Breast epithelium (tissue), 4 donors: ENCODE results near the gene PAM16. TPM values are rescaled to one million over a fixed set of nuclear protein-coding genes. Genes with fewer than 3 reads are reported as not detected.

Experiments
- DNase-seq, 2 donors: peaks; one replicate each; pipeline ENCODE4 v3.0.0-alpha.2; 2019; ENCODE audit warnings: low spot score in 2 of 2
- H3K27ac ChIP-seq, 2 donors: fragments of 200-600 bp; sonication (generic) in 1 of 2; one replicate each; pipeline ENCODE4 v1.5.1; 2016 to 2019; ENCODE audit warnings: mild to moderate bottlenecking in 1 of 2
- H3K27me3 ChIP-seq, 2 donors: fragments of 200-600 bp; sonication (generic) in 1 of 2; one replicate each; pipeline versions ENCODE4 v1.5.1 to v1.6.0; 2017 to 2019; ENCODE audit warnings: control low read depth in 1 of 2, mild to moderate bottlenecking in 1 of 2
- H3K36me3 ChIP-seq: fragments of 200-600 bp; one replicate; pipeline ENCODE4 v1.5.1; 2019
- H3K4me1 ChIP-seq, 2 donors: fragments of 200-600 bp; sonication (generic); one replicate each; pipeline ENCODE4 v1.5.1; 2016 to 2019; ENCODE audit warnings: control low read depth in 1 of 2
- H3K4me3 ChIP-seq, 3 donors: fragments of 200-600 bp; sonication (generic); 1 replicate in 2 of 3; 2 replicates in 1 of 3; pipeline ENCODE4 v1.5.1; 2016 to 2019; ENCODE audit warnings: mild to moderate bottlenecking in 3 of 3, moderate library complexity in 2 of 3
- H3K9me3 ChIP-seq, 2 donors: fragments of 200-600 bp; sonication (generic) in 1 of 2; one replicate each; pipeline ENCODE4 v1.5.1; 2016 to 2019; ENCODE audit warnings: control low read depth in 1 of 2
- POLR2A ChIP-seq: fragments of 450-650 bp; IDR thresholded peaks from one replicate; pipeline ENCODE4 v1.6.1; 2016; ENCODE audit warnings: antibody characterized with exemption, mild to moderate bottlenecking, moderate library complexity
- POLR2AphosphoS5 ChIP-seq, 3 donors: sonication (generic); formaldehyde crosslinking; IDR thresholded peaks; one replicate each; pipeline ENCODE4 v1.6.1; 2017; ENCODE audit warnings: antibody characterized with exemption in 3 of 3
- intact Hi-C: fragments of 100-400 bp; cut with DNase I; formaldehyde crosslinking; loops from one replicate; pipeline ENCODE4 v1.15.1; 2023; ENCODE audit warnings: low total_unique reads
- total RNA-seq, 3 donors: library from RNA; depleted of rRNA; stranded (reverse); fragments of >200 nt; gene quantifications; one replicate each; pipeline ENCODE4 v1.1.0, GENCODE V29; 2016
- TF ChIP-seq, protein P1 (sequence below), 3 donors: fragments of 450-650 bp; IDR thresholded peaks; one replicate each; pipeline ENCODE4 v1.5.1; 2016 to 2017; ENCODE audit warnings: antibody characterized with exemption in 3 of 3, mild to moderate bottlenecking in 3 of 3, moderate library complexity in 3 of 3

The PAM16 gene
- total RNA-seq, 3 donors from 2014 or later, result 24.9 to 52.4 (median 49.9) TPM

DNA sequence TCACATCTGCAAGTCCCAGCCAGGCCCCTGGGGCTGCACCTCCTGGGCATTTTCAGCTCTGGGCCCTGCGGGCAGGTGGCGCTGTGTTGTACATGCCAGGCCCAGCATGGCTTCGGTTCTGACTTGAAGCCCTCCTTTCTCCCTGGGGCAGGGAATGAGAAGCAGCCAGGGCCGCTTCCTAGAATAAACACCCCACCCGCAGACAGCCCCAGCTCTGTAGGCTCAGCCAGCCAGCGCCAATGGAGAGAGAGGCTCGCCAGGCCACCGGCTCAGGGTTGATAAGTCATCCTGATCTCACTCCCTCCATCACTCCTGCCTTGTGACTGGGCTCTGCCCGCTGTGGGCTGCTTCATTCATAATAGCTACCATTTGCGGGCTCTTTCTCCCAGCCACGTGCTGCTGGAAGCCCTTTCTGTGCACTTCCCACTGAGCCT is 41.3 kb downstream of the PAM16 start:
- Histone ChIP-seq H3K4me1 (peaks cover 0 to 9% of the 10 kb centered on the region in 2 donors), H3K36me3 (no peaks in the 10 kb centered on the region), H3K4me3 (no peak overlapping the region), H3K27ac (no peak overlapping the region), H3K9me3 (no peaks in the 10 kb centered on the region), H3K27me3 (no peaks in the 10 kb centered on the region)
- TF ChIP-seq POLR2AphosphoS5 (IDR thresholded peaks at IDR 0.05), result no peak
- TF ChIP-seq, protein P1, sequence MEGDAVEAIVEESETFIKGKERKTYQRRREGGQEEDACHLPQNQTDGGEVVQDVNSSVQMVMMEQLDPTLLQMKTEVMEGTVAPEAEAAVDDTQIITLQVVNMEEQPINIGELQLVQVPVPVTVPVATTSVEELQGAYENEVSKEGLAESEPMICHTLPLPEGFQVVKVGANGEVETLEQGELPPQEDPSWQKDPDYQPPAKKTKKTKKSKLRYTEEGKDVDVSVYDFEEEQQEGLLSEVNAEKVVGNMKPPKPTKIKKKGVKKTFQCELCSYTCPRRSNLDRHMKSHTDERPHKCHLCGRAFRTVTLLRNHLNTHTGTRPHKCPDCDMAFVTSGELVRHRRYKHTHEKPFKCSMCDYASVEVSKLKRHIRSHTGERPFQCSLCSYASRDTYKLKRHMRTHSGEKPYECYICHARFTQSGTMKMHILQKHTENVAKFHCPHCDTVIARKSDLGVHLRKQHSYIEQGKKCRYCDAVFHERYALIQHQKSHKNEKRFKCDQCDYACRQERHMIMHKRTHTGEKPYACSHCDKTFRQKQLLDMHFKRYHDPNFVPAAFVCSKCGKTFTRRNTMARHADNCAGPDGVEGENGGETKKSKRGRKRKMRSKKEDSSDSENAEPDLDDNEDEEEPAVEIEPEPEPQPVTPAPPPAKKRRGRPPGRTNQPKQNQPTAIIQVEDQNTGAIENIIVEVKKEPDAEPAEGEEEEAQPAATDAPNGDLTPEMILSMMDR (IDR thresholded peaks at IDR 0.05), result no peak
- no peak for TF ChIP-seq POLR2A
- no peak for DNase-seq
- intact Hi-C loops, result no loop called here

DNA sequence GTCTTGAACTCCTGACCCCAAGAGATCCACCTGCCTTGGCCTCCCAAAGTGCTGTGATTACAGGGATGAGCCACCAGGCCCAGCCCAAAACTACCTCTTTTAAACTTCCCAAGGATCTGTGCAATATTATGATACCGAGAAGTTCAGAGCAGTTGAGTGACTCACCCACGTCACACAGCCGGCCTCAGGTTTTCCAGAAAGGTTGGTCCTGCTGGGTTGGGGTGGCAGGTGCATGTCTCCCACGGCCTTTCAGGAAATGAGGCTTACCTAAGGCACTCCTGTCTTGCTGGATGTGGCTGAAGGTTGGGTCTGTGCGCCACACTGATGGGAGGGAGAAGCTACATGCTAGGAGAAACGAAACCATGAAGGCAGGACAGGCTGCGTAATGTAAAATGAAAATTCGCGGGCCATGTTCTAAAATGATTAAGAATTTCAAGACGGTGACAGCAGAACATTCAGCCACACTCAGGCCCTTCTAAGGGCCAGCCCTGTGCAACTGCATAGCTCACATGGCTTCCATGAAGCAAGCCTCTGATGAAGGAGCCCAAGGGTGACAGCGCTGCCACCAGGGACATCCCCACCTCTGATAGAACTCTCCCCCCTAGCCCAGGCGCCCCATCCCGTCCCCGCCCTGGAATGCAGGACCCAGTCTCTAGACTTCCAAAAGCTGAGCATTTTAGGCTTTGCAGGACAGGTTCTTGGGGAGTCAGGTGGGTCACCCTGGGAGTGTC is 41.9 kb downstream of the PAM16 start:
- TF ChIP-seq POLR2A (no peak), POLR2AphosphoS5 (IDR thresholded peaks at IDR 0.05) (no peak)
- TF ChIP-seq, protein P1 (IDR thresholded peaks at IDR 0.05), result no peak
- no peak for DNase-seq
- Histone ChIP-seq H3K4me1 (peaks cover 0 to 9% of the 10 kb centered on the region in 2 donors), H3K4me3 (no peak overlapping the region), H3K27me3 (no peaks in the 10 kb centered on the region), H3K9me3 (no peaks in the 10 kb centered on the region), H3K36me3 (no peaks in the 10 kb centered on the region), H3K27ac (no peak overlapping the region)
- intact Hi-C loops, result no loop called here

- intact Hi-C loops, result no loop called here
- peak; percentile 45 to 71 (median 68) for TF ChIP-seq POLR2AphosphoS5 (IDR thresholded peaks at IDR 0.05)
- TF ChIP-seq POLR2A, result no peak
- no peaks in the 10 kb centered on the region for H3K27me3 ChIP-seq
- H3K36me3 ChIP-seq, result no peaks in the 10 kb centered on the region
- H3K27ac ChIP-seq, result peak overlapping the region; percentile 80 to 81
- peak overlapping the region; percentile 45 to 64 (median 54) for H3K4me3 ChIP-seq
- peak; percentile 88 to 91 for DNase-seq
- H3K4me1 ChIP-seq, result peaks cover 0 to 9% of the 10 kb centered on the region in 2 donors
- no peaks in the 10 kb centered on the region for H3K9me3 ChIP-seq
Measured at GRCh38 chr16:4307215-4308037, 43.7 kb downstream of the PAM16 start.

DNA sequence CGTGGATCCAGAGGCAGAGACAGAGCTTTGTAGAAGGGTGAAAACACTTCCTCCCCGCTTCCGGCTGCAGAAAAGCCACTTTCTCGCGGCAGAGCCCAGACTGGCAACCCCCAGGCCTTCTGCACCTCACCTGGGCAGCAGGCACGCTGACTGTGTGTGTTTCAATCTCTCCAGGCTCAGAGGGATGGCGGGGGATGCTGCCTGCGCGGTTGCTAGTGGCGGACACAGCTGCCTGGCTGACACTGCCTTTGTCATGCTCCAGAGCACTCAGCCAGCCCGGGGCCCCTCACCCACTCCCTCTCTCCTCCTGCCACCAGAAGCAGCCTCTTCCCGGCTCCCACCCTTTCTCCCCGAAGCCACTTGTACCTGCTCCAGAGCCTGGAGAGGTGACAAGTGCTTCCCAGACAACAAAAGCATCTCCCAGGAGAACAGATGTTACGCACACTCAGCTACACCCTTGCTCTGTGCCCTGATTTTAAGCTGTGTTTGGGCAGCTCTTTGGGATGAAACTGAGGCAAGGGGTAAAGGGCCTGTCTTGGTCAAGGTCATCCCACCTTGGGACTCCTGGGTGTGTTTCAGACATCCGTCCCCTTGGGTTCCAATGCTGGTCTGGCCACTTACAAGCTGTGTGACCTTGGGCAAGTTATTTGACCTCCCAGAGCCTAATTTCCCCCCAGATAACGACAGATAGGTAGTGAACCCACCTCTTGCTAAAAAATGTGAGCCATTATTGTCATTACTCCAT is 44.5 kb downstream of the PAM16 start:
- intact Hi-C loops, result no loop called here
- Histone ChIP-seq H3K4me1 (peaks cover 0 to 9% of the 10 kb centered on the region in 2 donors), H3K27ac (peak overlapping the region; percentile 80 to 81), H3K36me3 (no peaks in the 10 kb centered on the region), H3K4me3 (peak overlapping the region in 2 of 3 donors; percentile 54 to 64), H3K27me3 (no peaks in the 10 kb centered on the region), H3K9me3 (no peaks in the 10 kb centered on the region)
- no peak for DNase-seq
- TF ChIP-seq, protein P1 (IDR thresholded peaks at IDR 0.05), result no peak
- TF ChIP-seq POLR2AphosphoS5 (IDR thresholded peaks at IDR 0.05) (no peak), POLR2A (no peak)

DNA sequence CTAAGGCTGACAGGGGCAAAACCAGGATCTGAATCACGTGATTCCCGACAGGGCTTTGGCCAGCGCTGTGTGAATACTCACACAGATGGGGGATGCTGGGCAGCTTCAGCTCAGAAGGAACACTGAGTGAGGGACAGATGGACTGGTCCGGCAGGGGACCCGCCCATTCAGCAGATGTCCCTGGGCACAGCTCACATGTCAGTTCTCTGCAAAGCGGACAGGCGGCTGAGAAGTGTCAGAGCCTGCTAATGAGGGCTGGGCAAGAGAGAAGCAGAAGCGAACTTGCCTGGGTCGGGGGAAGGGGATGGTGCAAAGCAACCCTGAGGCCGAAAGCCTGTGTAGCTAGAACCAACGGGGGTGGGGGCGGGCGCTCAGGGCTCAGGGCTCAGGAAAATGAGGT is 47.1 kb downstream of the PAM16 start:
- no peak for DNase-seq
- Histone ChIP-seq H3K9me3 (no peaks in the 10 kb centered on the region), H3K27ac (no peak overlapping the region), H3K27me3 (no peaks in the 10 kb centered on the region), H3K4me3 (no peak overlapping the region), H3K4me1 (peaks cover 0 to 14% of the 10 kb centered on the region in 2 donors), H3K36me3 (no peaks in the 10 kb centered on the region)
- intact Hi-C loops, result no loop called here
- TF ChIP-seq, protein P1 (IDR thresholded peaks at IDR 0.05), result no peak
- no peak for TF ChIP-seq POLR2AphosphoS5 (IDR thresholded peaks at IDR 0.05)
- no peak for TF ChIP-seq POLR2A
